ENCODE measurements around the gene SHC3.

SHC3 gene

GRCh38 chr9:88985616-88986015 is 193.0 kb downstream of the SHC3 start:
- no peak for DNase-seq (ENCODE audit: low read depth, low spot score)

- DNase-seq (ENCODE audit: low read depth, low spot score) = no peak
These were observed 194.1 kb downstream of the SHC3 start for GRCh38 chr9:88984543-88984883.

GRCh38 chr9:88983865-88984542 is 194.6 kb downstream of the SHC3 start:
- no peak for DNase-seq (ENCODE audit: low read depth, low spot score)

GRCh38 chr9:88980740-88981203 is 197.8 kb downstream of the SHC3 start:
- DNase-seq (ENCODE audit: low read depth, low spot score) = peak; percentile 80

- no peak for DNase-seq (ENCODE audit: low read depth, low spot score)
These were observed 198.8 kb downstream of the SHC3 start for GRCh38 chr9:88979791-88980190.

GRCh38 chr9:88979021-88979420 is 199.6 kb downstream of the SHC3 start:
- no peak for DNase-seq (ENCODE audit: low read depth, low spot score)

- no peak for DNase-seq (ENCODE audit: low read depth, low spot score)
These were observed 200.6 kb downstream of the SHC3 start for GRCh38 chr9:88978034-88978433.

- no peak for DNase-seq (ENCODE audit: low read depth, low spot score)
These were observed 201.7 kb downstream of the SHC3 start for GRCh38 chr9:88976890-88977257.

- no peak for DNase-seq (ENCODE audit: low read depth, low spot score)
These were observed 202.4 kb downstream of the SHC3 start for GRCh38 chr9:88975966-88976889.

GRCh38 chr9:88974641-88975040 is 204.0 kb downstream of the SHC3 start:
- no peak for DNase-seq (ENCODE audit: low read depth, low spot score)

GRCh38 chr9:88973281-88974045 is 205.2 kb downstream of the SHC3 start:
- DNase-seq (ENCODE audit: low read depth, low spot score) = no peak

GRCh38 chr9:88972401-88972800 is 206.2 kb downstream of the SHC3 start:
- DNase-seq (ENCODE audit: low read depth, low spot score) = no peak

- DNase-seq (ENCODE audit: low read depth, low spot score) = peak; percentile 60
These were observed 207.3 kb downstream of the SHC3 start for GRCh38 chr9:88971131-88971960.

GRCh38 chr9:88969646-88970373 is 208.8 kb downstream of the SHC3 start:
- DNase-seq (ENCODE audit: low read depth, low spot score) = no peak

- DNase-seq (ENCODE audit: low read depth, low spot score) = no peak
These were observed 209.8 kb downstream of the SHC3 start for GRCh38 chr9:88968799-88969198.

GRCh38 chr9:88966894-88967676 is 211.5 kb downstream of the SHC3 start:
- DNase-seq (ENCODE audit: low read depth, low spot score) = no peak

- DNase-seq (ENCODE audit: low read depth, low spot score) = no peak
These were observed 213.1 kb downstream of the SHC3 start for GRCh38 chr9:88965473-88965872.

GRCh38 chr9:88960632-88961031 is 218.0 kb downstream of the SHC3 start:
- no peak for DNase-seq (ENCODE audit: low read depth, low spot score)

- DNase-seq (ENCODE audit: low read depth, low spot score) = no peak
These were observed 218.7 kb downstream of the SHC3 start for GRCh38 chr9:88959727-88960469.
